NCI-H187 (cell line): Measurements from ENCODE around the gene STX8.
"Not testable (repeated sequence)": the region's sequence is repeated elsewhere in the genome, so short reads cannot be mapped to it uniquely, and the experiment has no call there.

ENCODE experiments used
- DNase-seq, 2 experiments: peaks; one replicate each; lab custom pipeline; 2025; lab: John Stamatoyannopoulos, UW

Gene STX8

GRCh38 chr17:9339958-9340357 is 235.7 kb downstream of the STX8 start:
- DNase-seq = no peak

DNA sequence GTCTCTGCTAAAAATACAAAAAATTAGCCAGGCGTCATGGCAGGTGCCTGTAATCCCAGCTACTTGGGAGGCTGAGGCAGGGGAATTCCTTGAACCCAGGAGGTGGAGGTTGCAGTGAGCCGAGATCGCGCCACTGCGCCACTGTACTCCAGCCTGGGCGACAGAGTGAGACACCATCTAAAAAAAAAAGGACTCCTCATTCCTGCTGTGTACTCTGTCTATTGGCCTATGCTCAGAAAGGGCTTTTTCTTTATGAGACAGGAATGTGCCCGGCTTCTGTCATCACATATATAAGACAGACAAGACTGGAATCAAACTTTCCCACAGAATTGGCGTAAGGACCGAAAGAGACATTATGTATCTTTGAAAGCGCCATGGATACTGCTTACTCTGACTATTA is 236.1 kb downstream of the STX8 start:
- DNase-seq = not testable (repeated sequence)

GRCh38 chr17:9336817-9337216 is 238.8 kb downstream of the STX8 start:
- no peak for DNase-seq

- no peak for DNase-seq
Measured at GRCh38 chr17:9334536-9335446, 240.8 kb downstream of the STX8 start.

DNA sequence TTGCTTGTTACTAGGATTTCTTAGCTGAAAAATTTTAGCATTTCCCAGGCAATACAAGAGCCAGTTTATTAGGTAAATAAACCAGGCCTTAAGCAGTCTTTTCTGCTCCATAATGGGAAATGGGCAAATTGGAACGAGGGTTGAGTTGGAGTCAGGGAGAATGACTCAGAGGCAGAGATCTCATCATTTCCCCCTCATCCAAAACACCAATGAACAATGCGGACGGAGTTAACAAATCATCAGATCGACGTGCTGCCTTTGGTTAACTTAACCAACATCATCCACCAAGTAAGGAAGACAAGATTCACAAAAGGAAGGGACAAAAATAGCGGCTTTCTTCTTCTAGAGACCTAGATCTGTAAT is 243.5 kb downstream of the STX8 start:
- no peak for DNase-seq

GRCh38 chr17:9331279-9332131 is 244.1 kb downstream of the STX8 start:
- DNase-seq = no peak

GRCh38 chr17:9330611-9331271 is 244.9 kb downstream of the STX8 start:
- DNase-seq = no peak

DNA sequence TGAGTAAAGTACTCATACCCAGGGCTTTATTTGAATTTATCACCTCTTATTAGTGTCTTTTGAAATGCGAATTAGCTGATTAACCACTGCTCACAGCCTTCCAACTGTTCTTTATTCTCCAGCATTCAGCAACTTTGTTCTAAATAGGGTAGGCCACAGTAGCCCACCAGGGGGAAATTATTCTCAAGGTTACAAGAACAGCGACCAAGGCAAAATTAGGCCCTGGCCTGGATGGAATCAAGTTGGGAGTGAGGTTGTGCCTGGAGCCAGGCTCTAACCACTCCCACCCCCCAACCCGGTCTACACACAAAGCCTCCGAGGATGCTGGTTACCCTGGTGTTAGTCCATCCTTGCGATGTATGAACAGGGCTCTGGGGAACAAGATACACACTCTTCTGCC is 245.5 kb downstream of the STX8 start:
- DNase-seq = no peak

DNA sequence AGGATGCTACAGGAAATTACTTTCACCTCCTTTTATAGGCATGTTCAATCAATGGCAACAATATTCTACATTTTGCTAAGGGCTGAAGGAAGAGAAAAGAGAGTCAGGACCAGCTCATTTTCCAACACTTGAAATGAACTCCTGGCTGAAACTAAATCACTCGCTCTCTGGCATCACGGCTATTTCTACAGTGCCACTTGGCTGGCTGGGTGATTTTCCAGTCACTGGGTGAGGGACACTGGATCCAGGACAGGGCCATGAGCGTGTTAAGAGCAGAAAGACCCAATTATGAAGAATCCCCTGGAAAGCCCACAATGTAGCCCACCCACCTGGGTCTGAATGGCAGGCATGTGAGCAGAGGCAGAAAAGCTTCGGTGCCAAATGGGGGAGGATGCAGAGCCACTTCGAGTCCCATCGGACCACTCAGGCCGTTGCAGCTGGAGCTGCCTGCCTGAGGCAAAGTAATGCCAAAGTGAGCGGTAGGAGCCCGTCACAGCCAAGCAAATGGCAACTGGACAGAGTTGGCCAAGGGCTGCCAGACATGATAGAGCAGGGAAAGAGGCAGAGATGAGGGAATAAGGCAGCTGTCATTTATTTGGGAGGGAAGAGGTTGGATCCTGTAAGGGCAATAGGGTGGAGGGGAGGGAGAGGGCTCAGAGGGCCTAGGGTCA is 246.2 kb downstream of the STX8 start:
- DNase-seq = no peak

DNA sequence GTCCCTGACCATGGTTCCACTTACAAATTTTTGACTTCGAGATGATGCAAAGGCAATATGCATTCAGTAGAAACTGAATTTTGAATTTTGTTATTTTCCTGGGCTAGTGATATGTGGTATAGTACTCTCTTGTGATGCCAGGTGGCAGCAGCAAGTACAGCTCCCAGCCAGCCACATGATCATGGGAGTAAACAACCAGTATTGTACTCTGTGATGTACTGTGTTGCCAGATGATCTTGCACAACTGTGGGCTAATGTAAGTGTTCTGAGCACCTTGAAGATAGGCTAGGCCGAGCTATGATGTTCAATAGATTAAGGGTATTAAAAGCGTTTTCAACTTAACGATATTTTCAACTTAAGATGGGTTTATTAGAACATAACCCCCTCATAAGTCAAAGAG is 250.8 kb downstream of the STX8 start:
- no peak for DNase-seq

- DNase-seq = no peak
Measured at GRCh38 chr17:9322326-9322725, 253.3 kb downstream of the STX8 start.

DNA sequence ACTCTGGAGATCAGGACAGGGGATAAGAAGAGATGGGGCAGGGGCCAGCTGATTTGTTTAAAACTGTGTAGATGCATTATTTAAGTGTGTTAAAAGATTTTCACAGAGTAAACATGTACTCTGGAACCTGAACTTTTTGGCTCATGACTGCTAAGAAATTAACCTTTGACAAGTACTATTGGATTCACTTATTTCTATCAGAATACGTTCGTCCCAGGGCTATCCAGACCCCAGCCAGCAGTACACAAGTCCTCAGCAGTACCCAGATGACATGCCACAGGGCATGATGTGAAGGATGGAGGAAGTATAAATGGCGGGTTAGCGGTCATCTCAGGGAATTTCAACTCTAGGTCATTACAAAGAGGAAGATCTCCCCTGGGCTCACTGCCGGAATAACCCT is 253.7 kb downstream of the STX8 start:
- DNase-seq = no peak

GRCh38 chr17:9315360-9315759 is 260.3 kb downstream of the STX8 start:
- DNase-seq = no peak

DNA sequence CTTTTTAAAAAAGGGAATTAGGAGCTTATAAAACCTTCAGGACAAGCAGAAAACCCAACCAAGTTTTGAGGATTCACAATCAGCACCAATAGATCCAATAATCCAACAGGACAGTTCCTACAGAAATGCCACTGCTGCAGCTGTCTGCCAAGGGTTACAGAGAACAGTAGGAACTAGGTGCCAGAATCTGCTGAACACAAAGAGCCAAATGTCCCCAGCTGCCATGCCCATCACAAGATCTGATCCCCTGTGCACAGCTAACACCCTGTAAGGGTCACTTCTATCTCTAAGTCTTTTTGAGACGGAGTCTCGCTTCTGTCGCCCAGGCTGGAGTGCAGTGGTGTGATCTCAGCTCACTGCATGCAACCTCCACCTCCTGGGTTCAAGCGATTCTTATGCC is 262.3 kb downstream of the STX8 start:
- DNase-seq = no peak

DNA sequence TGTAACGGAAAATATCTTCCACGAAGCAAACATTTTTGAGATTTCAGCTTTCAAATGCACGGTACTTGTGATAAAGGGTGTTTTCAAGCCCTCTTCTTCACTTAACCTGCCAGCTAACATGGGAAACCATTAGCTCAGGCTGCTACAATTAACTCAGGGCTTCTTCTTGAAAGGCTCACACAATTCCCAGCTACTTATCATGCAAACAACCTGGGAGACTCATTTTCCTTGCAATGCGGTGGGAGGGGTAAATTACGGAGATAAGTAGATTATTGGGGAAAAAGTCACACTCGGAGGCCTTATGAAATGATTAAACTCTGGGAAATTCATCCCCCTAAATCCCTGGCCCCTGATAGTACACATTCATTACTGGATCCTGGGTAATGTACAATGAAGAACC is 266.4 kb downstream of the STX8 start:
- DNase-seq = no peak

- DNase-seq = no peak
Measured at GRCh38 chr17:9308069-9308468, 267.6 kb downstream of the STX8 start.

DNA sequence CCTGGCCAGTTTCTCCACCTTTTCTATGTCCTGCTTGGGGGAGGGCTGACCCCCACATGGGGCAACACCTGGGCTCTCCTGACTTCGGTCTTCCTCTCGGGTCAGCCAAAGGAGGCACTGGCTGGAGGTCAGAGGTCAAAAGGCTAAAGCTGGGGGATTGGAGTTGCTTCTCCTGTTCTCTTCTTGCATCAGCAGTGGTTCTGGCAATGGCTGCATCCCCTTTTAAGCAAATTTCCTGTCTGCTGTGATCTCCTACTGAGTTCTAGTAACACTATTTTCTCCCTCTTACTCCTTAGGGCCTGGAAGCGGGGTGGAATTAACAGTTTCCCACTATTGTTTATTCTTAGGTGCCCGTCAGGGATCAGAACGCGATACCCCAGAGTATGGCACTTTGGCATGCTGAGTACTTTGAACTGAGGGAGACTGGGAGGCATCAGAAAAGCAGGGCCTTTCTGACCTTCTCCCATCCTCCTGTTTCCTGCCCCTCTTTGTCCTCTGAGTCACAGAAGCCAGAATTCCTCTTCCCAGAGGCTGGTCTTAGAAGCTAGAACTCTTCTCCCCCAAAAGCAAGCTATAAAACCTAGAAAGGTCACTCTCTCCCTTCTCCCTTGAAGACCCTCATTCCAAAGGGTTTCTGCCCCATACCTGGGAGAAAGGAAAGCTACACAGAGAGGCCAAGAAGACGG is 268.2 kb downstream of the STX8 start:
- no peak for DNase-seq

GRCh38 chr17:9306086-9306485 is 269.5 kb downstream of the STX8 start:
- DNase-seq = no peak

GRCh38 chr17:9299695-9300094 is 275.9 kb downstream of the STX8 start:
- no peak for DNase-seq

DNA sequence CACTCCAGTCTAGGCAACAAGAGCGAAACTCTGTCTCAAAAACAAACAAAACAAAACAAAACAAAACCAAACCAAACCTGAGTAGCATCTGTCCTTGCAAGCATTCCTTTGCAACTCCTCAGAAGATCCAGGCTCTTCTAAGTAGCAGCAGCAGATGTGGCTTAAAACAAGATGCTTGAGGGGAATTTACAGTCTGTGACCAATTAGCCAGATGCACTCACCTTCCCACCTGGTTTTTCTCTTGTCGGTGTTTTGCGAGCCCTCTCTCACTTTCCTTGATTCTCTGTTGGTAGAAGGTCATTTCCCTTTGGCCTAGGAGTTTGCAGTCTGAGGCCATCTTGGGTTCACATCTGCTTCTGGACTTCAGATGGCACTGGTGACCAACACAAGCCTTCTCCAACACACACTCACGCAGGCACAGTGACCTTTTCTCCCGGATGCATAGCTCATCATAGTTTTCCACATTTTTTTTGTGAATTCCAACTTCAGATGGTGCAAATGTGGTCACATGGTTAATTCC is 276.8 kb downstream of the STX8 start:
- no peak for DNase-seq

- DNase-seq = no peak
Measured at GRCh38 chr17:9298135-9298534, 277.5 kb downstream of the STX8 start.
